OCI-LY7 (cell line): ENCODE data around the gene ZNF311.

Source experiments
- CTCF ChIP-seq: fragments of 200-600 bp; sonication (generic); conservative IDR thresholded peaks from 2 replicates; pipeline ENCODE4 v1.5.1; 2014; ENCODE audit warnings: mild to moderate bottlenecking, antibody characterized with exemption, low read length, moderate library complexity, mixed read lengths
- EZH2phosphoT487 ChIP-seq: fragments of 200-600 bp; sonication (generic); IDR thresholded peaks from 2 replicates; pipeline ENCODE4 v1.6.1; 2018; ENCODE audit warnings: low read depth, borderline replicate concordance, mild to moderate bottlenecking, mixed run types, antibody characterized with exemption, low read length, moderate library complexity, mixed read lengths

GRCh38 chr6:29014729-29015608 is 9.9 kb upstream of the ZNF311 start:
- TF ChIP-seq CTCF (no peak), EZH2phosphoT487 (no peak)
